MM.1S (cell line): ENCODE data around the gene PARK7.

Experiments
- CTCF ChIP-seq: fragments of 300-600 bp; sonication (generic); IDR thresholded peaks from 2 replicates; pipeline ENCODE4 v1.5.1; 2016; ENCODE audit warnings: antibody characterized with exemption, low read length, mixed read lengths
- EZH2 ChIP-seq: fragments of 300-600 bp; sonication (generic); optimal IDR thresholded peaks from 2 replicates; pipeline ENCODE3; 2017; ENCODE audit warnings: low read depth, mild to moderate bottlenecking, antibody characterized with exemption, low read length, mixed read lengths

- TF ChIP-seq CTCF: no peak
- no peak for TF ChIP-seq EZH2
Observed at GRCh38 chr1:8028571-8028910, 67.0 kb downstream of the PARK7 start.
